ENCODE measurements around the gene KIF13A. TPM values are rescaled to one million over a fixed set of nuclear protein-coding genes. Genes with fewer than 3 reads are reported as not detected.
"Not testable (repeated sequence)": the region's sequence is repeated elsewhere in the genome, so short reads cannot be mapped to it uniquely, and the experiment has no call there.

The KIF13A gene
- total RNA-seq, 1 donor from 2014 or later, result 28.9 TPM

- Histone ChIP-seq H3K4me3 (no peak overlapping the region), H3K27me3 (no peaks in the 10 kb centered on the region), H3K9me3 (no peaks in the 10 kb centered on the region), H3K27ac (peak overlapping the region; percentile 61 to 89), H3K4me1 (peaks cover 9 to 44% of the 10 kb centered on the region in 2 donors), H3K36me3 (no peaks in the 10 kb centered on the region)
- intact Hi-C loops (cut with DNase I), result loop anchor here (10.0 kb wide), 1 partner anchor 1743 kb away; no protein-coding TSS in a partner anchor
- no peak for DNase-seq (ENCODE audit: low spot score in 2 of 2)
- TF ChIP-seq CTCF (IDR thresholded peaks at IDR 0.05), result no peak
Measured at GRCh38 chr6:17957498-17957897, 29.9 kb downstream of the KIF13A start.

GRCh38 chr6:17957086-17957485 lies 30.3 kb downstream of the KIF13A start:
- Histone ChIP-seq H3K9me3 (no peaks in the 10 kb centered on the region), H3K4me3 (no peak overlapping the region), H3K27me3 (no peaks in the 10 kb centered on the region), H3K4me1 (peaks cover 9 to 40% of the 10 kb centered on the region in 2 donors), H3K36me3 (peaks cover 0 to 2% of the 10 kb centered on the region in 2 donors), H3K27ac (peak overlapping the region; percentile 61 to 89)
- no peak for DNase-seq (ENCODE audit: low spot score in 2 of 2)
- intact Hi-C loops (cut with DNase I), result loop anchor here (10.0 kb wide), 1 partner anchor 1742 kb away; no protein-coding TSS in a partner anchor
- TF ChIP-seq CTCF (IDR thresholded peaks at IDR 0.05), result no peak

- intact Hi-C loops (cut with DNase I), result loop anchor here (10.0 kb wide), 1 partner anchor 1735 kb away; no protein-coding TSS in a partner anchor
- Histone ChIP-seq H3K27me3 (no peaks in the 10 kb centered on the region), H3K27ac (no peak overlapping the region), H3K9me3 (no peaks in the 10 kb centered on the region), H3K4me3 (no peak overlapping the region), H3K36me3 (peaks cover 0 to 5% of the 10 kb centered on the region in 2 donors), H3K4me1 (peaks cover 0 to 11% of the 10 kb centered on the region in 2 donors)
- TF ChIP-seq CTCF (IDR thresholded peaks at IDR 0.05), result no peak
- no peak for DNase-seq (ENCODE audit: low spot score in 2 of 2)
Measured at GRCh38 chr6:17950095-17950494, 37.3 kb downstream of the KIF13A start.

GRCh38 chr6:17949168-17949567 lies 38.3 kb downstream of the KIF13A start:
- intact Hi-C loops (cut with DNase I), result no loop called here
- no peak for DNase-seq (ENCODE audit: low spot score in 2 of 2)
- peaks cover 0 to 20% of the 10 kb centered on the region in 2 donors for H3K4me1 ChIP-seq
- TF ChIP-seq CTCF (IDR thresholded peaks at IDR 0.05), result no peak
- H3K27ac ChIP-seq, result no peak overlapping the region
- H3K27me3 ChIP-seq, result no peaks in the 10 kb centered on the region
- H3K4me3 ChIP-seq, result no peak overlapping the region
- H3K9me3 ChIP-seq, result no peaks in the 10 kb centered on the region
- H3K36me3 ChIP-seq, result peaks cover 0 to 5% of the 10 kb centered on the region in 2 donors

GRCh38 chr6:17948725-17949124 lies 38.7 kb downstream of the KIF13A start:
- TF ChIP-seq CTCF (IDR thresholded peaks at IDR 0.05), result no peak
- H3K4me1 ChIP-seq, result peaks cover 0 to 20% of the 10 kb centered on the region in 2 donors
- no peaks in the 10 kb centered on the region for H3K9me3 ChIP-seq
- no peak overlapping the region for H3K4me3 ChIP-seq
- peaks cover 0 to 5% of the 10 kb centered on the region in 2 donors for H3K36me3 ChIP-seq
- H3K27me3 ChIP-seq, result no peaks in the 10 kb centered on the region
- H3K27ac ChIP-seq, result no peak overlapping the region
- no peak for DNase-seq (ENCODE audit: low spot score in 2 of 2)
- intact Hi-C loops (cut with DNase I), result no loop called here

- not testable (repeated sequence) for DNase-seq (ENCODE audit: low spot score in 2 of 2); H3K4me3 ChIP-seq; H3K27me3 ChIP-seq; H3K9me3 ChIP-seq; H3K36me3 ChIP-seq
- Histone ChIP-seq H3K27ac (peak overlapping the region in 1 of 2 donors; percentile 20), H3K4me1 (peaks cover 0 to 27% of the 10 kb centered on the region in 2 donors)
- intact Hi-C loops (cut with DNase I), result loop anchor here (1.0 kb wide), 1 partner anchor 11 kb away; no protein-coding TSS in a partner anchor
Measured at GRCh38 chr6:17947574-17947973, 39.9 kb downstream of the KIF13A start.
